Posterior cingulate gyrus (tissue), 11 donors: ENCODE data around the gene ITPA.

Experiments used
- DNase-seq, 10 donors: peaks; one replicate each; pipeline versions ENCODE4 v3.0.0 to v3.0.0-alpha.2; 2020 to 2021; ENCODE audit warnings: mixed read lengths in 3 of 10
- intact Hi-C: fragments of 100-400 bp; cut with DNase I; formaldehyde crosslinking; loops from one replicate; pipeline ENCODE4 v1.15.1; 2023

The ITPA gene

DNA sequence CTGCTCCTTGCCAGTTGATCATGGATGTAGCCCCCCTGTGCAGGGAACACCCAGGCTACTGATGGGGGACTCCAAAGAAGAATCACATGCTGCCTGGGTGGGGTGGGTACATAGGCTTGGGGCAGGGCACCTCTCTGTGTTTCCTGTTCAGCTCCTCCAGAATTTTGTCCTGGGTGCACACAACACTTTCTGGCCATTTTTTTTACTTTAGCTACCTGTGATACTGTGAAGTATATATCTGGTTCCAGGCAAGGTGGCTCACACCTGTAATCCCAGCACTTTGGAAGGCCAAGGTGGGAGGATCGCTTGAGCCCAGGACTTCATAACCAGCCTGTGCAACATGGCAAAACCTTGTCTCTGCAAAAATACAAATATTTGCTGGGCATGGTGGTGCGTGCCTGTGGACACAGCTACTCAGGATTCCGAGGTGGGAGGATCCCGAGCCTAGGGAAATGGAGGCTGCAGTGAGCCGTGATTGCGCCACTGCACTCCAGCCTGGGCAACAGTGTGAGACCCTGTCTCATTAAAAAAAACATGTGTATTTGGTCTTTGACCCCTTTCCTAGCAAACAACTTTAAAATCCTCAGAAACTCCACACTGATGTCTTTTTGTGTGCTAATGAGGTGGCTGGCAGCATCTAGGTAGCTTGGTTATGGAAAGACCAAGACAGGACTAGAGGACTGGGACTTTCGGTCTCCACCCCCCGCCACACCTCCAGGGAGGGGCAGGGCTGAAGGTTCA, 15.6 kb downstream of the ITPA start:
- intact Hi-C loops: no loop called here

DNA sequence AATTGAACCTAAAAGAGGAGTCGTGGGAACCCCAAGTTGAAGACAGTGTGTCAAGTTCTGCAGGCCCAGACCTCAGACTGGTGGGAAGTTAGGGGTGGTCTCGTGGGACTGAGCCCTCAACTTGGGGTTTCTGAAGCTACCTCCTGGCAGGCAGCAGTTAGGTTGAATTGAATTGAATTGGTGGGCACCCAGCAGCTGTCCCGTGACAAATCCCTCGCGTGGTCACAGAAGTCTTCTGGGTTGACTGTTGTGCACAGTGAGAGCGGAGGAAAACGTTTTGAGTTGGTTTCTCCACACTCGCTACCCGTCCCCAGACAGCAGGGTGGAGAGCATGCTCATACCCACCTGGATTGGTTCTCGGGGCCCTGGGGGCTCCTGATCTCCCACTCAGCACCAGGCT, 16.8 kb downstream of the ITPA start:
- DNase-seq: no peak
- intact Hi-C loops: no loop called here

More for the DNA sequence above, 15.6 kb downstream of the ITPA start:
- DNase-seq: no peak

DNA sequence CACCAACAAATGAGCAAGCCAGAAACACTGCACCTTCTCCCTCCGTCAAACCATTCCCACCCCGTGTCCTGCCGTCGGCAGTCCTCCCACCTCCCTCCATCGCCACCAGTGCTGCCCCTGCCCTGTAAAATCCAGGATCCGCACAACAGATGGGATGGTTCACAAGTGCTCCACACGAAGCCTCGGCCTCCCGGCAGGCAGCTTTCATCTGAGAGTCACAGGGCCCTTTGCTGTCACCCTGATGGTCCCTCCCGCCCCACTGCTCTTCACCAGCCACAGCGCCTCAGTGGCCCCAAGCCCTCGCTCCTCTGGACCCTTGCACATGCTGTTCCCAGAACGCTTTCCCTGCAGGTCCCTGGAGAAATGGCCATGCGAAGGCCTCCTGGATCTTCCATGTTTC, 17.6 kb downstream of the ITPA start:
- intact Hi-C loops: no loop called here
- no peak for DNase-seq

DNA sequence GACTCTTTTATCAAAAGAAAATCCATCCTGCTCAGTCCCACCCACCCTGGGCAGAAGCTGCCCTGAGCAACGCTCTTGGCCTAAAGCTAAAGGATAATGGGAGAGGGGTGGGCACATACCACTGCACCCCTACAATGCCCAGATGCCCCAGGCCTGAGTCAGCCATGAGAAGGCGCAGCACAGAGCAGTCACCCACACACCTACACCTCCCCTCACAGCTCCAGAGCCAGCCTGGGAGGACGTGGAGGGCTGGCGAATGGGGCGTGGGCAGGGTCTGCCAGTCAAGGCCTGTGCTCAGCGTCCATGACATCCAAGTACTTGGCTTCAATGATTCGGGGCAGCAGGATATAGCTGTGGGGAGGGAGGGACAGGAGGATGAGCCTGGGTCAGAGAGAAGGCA, 18.2 kb downstream of the ITPA start:
- intact Hi-C loops: no loop called here
- DNase-seq: no peak

DNA sequence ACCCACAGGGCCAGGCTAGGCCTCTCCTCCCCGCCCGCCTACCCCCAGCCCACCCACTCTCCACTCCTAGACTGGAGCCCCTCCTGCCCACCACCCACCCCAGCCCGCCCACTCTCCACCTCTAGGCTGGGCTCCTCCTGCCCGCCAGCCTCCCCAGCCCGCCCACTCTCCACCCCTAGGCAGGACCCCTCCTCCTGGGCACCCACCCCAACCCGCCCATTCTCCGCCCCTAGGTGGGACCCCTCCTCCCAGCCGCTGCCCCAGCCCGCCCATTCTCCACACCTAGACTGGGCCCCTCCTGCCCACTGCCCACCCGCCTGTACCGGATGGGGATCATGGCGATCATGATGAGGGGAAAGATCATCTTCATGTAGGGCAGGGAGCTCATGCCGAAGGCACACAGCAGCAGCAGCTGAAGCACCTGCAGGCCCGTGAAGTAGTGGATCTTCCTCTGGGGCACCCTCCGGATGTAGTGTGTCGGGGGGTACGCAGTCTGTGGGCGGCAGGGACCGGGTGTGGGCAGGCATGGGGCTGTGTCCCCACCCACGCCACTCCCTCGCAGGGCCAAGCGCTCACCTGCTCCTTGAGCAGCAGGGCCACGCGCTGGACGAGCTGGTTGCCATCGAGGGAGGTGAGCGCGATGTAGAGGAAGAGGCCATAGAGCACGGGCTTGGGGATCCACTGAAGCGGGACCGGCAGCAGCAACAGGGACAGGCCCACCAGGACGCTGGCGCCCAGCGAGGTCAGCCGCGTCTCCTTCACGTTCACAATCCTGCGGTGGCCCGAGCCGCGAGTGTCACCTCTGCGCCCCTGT, 18.8 kb downstream of the ITPA start:
- intact Hi-C loops: no loop called here

DNA sequence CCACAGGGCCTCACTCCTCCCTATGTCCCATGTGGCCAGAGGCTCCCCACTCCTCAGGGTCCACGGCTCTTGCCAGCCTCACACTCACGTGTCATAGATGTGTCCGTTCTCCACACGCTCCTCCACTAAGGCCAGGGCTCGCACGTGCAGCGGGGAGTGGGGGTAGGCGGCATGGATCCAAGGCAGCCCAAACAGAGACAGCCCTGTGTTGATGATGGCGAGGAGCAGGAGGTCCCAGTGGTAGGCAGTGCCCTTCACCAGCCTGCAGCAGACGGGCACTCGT, 19.4 kb downstream of the ITPA start:
- no peak for DNase-seq
- intact Hi-C loops: no loop called here

More for the DNA sequence above, 18.8 kb downstream of the ITPA start:
- DNase-seq: no peak

DNA sequence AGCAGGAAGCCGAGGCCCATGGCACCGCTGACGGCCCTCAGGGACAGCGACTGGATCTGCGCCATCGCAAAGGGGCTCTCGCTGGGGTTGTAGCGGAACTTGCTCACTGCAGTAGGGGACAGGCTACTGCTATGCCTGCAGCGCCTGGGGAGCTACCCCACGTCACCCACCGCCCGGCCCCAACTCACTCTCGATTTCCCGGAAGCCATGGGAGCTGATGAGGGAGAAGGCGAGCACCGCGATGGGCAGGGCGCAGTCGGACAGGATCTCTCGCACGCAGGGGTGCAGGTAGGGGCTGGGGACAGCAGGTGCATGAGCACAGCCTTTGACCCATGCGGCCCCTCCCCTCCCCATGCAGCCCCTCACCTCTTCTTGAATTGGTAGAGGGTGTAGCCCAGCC, 19.9 kb downstream of the ITPA start:
- intact Hi-C loops: no loop called here
- no peak for DNase-seq

DNA sequence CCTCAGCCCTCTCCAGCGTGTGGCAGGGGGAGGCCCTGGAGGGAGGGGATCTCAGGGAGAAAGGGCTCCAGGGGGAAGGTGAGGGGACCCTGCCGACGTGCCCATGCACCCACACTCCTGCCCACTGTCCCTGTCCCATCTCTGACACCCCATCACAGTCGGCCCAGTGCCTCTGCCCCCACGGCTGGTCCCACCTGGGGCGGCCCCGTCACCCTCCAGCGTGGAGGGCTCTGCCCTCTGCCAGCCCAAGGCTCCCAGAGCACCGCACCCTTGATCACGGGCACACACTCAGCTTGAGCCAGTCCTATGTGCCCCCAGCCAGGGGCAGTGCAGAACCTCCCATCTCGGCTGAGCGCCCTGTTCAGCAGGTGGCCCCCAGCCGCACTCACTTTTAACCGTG, 20.5 kb downstream of the ITPA start:
- DNase-seq: no peak
- intact Hi-C loops: no loop called here

DNA sequence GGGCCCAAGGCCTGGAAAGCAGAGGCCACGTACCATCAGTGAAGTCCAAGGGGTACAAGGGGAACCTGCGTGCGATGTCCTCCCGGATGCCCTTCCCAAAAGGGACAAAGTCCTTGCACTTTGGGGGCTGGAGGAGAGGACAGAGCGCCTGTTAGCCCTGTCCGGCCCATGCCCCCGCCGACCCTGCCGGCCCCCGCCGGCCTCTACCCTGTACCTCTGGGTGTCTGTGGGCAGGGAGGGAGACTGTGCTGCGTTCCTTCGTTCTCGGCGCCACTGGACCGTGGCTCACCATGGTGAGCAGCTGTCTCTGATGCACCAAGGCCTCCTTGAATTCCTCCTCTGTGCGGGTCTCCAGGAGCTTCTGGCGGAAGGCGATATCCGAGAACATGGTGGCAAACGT, 21.8 kb downstream of the ITPA start:
- no peak for DNase-seq
- intact Hi-C loops: no loop called here

DNA sequence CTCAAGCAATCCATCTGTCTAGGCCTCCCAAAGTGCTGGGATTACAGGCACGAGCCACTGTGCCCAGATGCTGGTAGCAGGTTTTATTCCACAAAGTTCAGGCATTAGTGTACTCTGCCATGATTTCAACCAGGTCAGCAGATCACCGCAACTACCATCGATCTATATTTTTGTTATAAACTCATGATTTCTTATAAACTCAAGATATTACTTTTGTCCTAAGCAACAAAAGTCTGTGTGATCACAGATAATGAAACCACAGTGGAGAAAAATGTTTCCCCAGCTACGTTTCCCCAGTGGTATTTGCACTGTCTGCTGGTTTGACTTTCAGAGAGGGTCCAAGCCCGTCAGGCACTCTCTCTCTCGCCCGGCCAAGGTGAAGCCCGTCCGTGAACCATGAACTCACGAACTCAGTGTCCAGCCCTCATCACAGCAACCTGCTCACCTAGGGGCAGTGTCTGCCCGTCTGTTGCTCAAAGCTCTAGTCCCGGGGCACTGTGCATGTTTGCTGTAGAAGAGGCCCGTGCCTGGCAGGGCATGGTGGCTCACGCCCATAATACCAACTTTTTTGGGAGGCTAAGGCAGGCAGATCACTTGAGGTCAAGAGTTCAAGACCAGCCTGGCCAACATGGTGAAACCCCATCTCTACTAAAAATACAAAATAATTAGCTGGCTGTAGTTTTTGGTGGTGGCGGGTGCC, 22.7 kb downstream of the ITPA start:
- intact Hi-C loops: no loop called here
- DNase-seq: no peak

DNA sequence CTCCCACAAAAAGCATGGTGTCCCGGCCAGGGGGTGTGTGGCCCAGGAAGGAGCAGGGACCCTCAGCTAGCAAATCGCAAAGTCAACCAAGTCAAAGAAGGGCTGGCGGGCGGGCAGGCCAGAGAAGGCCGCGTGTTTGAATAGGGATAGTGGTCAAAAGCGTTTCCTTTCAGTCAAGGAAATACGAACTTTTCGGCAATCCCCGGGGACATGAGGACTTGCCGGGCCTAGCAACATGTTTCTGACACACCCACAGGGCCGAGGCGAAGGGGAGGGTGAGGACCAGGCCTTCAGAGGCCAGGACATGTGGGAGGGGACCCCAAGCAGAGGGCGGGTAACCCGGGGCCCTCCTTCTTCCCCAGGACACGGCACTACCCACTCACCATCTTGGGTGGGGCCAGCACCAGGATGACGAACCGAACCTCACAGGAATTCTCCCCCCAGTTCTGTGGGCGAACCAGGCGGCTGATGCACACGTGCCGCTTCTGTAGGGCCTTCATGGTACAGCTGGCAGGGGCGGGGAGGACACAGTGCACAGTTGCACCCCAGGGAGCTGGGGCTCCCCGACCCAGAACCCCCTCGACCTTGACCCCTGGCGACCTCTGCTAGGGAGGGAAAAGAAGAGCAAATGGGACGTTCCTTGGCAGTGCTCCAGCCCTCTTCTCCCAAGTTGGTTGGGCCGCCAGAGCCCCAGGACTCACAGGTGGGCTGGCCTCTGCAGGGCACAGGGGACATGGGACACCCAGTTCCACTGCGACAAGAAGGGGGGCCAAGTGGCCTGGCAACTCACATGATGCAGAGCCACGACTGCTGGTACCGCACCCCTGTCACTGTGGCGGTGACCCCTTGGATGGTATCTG, 24.1 kb downstream of the ITPA start:
- intact Hi-C loops: no loop called here
- no peak for DNase-seq

DNA sequence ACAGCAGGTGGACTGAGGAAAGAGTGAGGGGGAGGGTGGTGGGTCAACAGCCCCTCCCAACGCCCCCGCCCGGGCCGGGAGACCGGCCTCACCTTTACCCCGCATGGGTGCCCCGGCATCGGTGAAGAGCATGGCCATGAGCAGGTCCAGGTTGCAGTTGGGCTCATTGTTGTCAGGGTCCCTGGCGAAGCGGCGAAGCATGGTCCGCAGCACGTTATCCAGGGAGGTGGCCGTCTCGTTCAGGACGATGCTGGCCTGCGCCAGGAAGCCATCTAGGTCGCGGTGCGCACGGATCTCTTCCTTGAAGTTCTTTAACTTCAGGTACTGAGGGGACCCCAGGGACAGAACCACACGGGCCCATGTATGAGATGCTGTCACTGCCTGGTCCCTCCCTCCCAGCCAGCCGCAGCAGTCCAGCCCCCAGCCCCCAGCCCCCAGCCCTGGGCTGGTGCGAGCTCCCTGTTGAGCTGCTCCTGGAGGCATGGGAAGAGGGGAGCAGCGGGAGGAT, 24.7 kb downstream of the ITPA start:
- no peak for DNase-seq
- intact Hi-C loops: no loop called here

DNA sequence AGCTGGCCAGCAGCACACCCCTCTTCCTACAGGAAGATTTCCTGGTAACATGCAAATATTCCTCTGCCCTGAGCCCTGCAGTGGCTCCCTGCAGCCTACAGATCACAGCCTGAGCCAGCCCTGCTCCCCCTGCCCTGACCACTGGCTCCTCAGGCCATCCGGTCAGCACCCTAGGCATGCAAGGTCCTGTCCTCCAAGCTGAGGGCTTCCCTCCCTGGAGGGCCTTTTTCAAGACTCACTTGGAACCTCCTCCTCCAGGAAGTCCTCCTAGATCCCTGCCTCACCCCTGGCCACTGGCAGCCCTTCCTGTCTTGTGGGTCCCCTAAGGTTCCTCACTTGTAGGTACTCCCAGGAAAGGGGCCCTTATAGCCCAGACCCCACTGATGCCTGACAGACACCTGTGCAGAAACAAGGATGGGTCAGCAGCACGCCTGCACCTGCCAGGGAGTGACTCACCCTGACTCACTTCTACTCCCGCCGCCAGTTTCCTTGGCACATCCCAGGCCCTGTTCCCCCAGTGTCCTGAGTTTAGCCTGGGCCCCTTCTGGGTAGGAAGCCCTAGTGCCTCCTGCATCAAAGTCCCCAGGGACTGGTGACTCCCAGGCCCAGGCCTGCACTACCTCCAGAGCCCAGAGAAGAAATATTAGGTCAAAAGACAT, 26.5 kb downstream of the ITPA start:
- intact Hi-C loops: no loop called here

DNA sequence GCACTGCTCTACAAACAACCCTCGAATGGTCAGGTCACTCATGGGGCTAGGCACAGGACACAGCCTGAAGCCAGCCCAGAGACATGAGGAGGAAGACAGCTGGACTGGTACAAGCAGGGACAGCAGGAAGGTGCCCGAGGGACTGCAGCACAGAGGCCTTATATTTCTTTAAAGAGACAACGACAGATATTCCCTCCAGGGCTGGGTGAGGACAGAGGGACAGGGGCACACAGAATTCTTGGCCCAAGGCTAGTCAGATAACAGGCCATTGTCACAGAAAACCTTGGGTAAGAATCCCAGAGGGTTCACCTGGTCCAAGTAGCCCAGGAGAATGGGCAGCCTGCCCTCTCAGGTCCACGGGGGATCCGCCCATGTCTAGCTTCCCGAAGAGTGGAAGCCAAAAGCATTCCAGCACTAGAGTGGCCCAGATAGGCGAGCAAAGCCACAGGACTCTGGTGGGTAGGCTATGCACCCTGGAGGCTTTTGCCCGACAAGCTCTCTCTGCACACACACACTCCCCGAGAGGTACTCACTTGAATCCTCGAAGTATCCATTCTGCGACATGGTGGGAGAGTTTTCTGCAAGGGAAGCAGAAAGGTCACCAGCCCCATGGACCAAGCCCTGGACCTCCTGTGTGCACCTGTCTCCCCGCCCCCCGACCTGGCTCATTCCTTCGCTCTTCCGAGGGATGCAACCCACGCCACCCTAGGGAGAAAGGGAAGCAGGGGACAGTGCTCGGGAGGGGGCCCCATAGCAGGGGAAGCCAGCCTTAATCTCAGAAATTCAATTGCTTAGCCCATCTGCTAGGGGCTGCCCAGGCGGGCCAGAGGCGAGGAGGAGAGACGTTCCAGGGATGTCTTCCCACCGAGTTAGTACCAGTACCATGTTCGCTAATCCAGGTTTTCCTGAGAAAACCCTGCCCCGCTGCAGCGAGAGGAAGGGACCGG, 28.0 kb downstream of the ITPA start:
- no peak for DNase-seq
- intact Hi-C loops: no loop called here

More for the DNA sequence above, 26.5 kb downstream of the ITPA start:
- no peak for DNase-seq

DNA sequence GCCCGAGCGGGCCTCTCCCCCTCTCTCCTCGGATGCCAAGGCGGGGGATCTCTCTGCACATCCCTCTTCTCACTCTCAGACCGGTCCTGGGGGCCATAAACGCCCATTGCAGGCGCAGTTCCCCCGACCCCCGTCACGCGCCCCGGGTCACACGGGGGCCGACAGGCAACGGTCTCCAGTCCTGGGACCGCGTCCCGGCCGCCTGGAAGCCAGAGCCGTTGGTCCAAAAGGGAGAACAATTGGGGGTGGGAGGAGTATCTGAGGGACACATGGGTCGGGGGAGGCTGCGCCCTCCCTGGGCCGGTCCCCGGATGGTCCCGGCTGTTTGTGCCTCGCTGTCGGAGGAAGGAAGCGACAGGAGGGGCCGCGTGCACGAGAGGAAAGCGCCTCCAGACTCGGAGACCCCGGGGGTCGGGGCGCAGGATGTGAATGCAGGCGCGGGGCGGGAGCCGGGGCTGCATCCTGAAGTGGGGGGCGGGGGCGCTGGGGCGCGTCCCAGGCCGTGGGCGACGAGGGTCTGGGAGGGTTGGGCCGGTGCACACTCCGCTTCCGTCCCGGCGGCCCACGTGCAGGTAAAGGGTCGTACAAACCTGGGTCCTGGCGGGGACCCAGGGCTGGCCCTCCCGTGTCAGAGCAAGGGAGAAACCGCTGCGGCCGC, 28.8 kb downstream of the ITPA start:
- DNase-seq: no peak
- intact Hi-C loops: no loop called here

DNA sequence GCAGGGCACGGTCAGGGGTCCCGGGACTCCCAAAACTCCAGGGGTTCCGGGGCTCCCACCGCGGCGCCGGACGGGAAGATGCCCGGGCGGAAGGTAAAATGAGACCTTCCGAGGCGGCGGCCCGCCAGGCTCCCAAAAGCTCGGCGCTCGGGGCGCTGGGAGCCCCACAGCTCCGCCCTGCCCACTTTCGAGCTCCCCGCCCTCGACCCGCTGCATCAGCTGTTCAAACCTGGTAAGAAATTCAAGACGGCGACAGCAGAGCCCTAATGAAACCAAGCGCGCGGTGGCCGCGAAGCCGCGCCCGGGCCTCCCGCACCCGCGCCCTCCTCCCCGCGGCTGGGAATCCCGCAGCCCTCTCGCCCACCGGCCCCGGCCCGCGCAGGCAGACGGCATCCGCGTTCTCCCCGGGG, 29.3 kb downstream of the ITPA start:
- intact Hi-C loops: no loop called here
- DNase-seq: no peak

DNA sequence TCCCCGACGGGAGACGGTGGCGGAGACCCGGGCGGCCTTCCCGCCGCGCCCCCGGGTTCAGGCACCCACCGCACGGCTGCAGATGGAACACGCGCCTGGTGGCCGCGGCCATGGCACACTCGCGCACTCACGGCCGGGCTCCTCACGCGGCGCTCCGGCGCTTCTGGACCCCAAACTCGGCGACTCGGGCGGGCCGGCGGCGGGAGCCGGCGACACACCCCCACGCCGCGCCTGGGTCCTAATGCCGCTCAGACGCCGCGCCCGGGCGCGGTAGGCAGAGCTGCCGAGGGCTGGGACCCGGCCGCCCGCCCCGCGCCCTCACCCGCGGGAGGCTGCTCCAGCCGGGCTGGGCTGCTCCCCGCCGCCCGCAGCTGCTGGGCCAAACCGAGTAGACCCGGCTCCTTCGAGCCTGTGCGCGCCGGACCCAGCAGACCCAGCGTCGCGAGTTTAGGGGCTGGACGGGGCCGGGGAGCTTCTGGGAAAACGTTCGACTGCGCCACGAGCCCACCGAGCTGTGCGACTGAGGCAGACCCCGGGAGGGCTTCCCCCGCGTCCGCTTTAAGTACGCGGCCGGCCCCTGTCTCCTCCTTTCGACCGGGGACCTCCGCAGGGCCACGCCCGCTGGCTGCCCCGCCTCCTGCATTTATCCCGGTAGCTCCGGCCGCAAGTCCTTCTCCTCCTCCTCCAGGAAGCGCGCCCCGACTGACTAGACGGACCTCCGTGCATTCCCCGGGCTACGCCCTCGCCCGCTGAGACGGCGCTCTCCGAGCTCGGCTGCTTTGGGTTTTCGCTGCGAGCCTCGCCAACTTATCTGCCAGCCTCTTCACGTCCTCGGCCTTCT, 29.9 kb downstream of the ITPA start, which contains the start of gene SLC4A11:
TSS of gene SLC4A11 (minus strand) at position 165 of the 841 bp plus-strand sequence. CDS start at position 112, 53 bp downstream.
- intact Hi-C loops: no loop called here
- peak in 2 of 10 donors; percentile 16 to 36 for DNase-seq
